WTC11 (cell line): Measurements from ENCODE around the gene DDX20. TPM values are rescaled to one million over a fixed set of nuclear protein-coding genes. Genes with fewer than 3 reads are reported as not detected.

Experiments
- ATAC-seq: fragments of 200-7000 bp; cut with Tn5 transposase; 2 replicates; pipeline ENCODE4 v1.10.0; 2021; ENCODE audit warnings: mild to moderate bottlenecking, moderate library complexity
- CTCF ChIA-PET: fragments of 300-600 bp; sonication (Branson Sonifier 250); formaldehyde crosslinking; loops from one replicate; lab custom pipeline; 2021; ENCODE audit warnings: antibody characterized with exemption; lab: Charles Lee
- POLR2A ChIA-PET: fragments of 350-600 bp; sonication (Branson Sonifier 250); formaldehyde crosslinking; loops from one replicate; lab custom pipeline; 2021; ENCODE audit warnings: antibody characterized with exemption; lab: Charles Lee
- DNase-seq: peaks from one replicate; pipeline ENCODE4 v3.0.0; 2021; ENCODE audit warnings: low spot score
- H3K27ac Mint-ChIP-seq: 2 replicates; pipeline ENCODE4 v1.8.0; 2021; ENCODE audit warnings: mixed read lengths
- H3K27me3 Mint-ChIP-seq: 2 replicates; pipeline ENCODE4 v1.8.0; 2021; ENCODE audit warnings: low read depth, mild to moderate bottlenecking, moderate library complexity, mixed read lengths
- H3K36me3 Mint-ChIP-seq: 2 replicates; pipeline ENCODE4 v1.8.0; 2021; ENCODE audit warnings: mixed read lengths
- H3K4me1 Mint-ChIP-seq: 2 replicates; pipeline ENCODE4 v1.8.0; 2022; ENCODE audit warnings: mixed read lengths
- H3K4me3 Mint-ChIP-seq: 2 replicates; pipeline ENCODE4 v1.8.0; 2021; ENCODE audit warnings: mild to moderate bottlenecking, moderate library complexity, mixed read lengths
- H3K9me3 Mint-ChIP-seq: 2 replicates; pipeline ENCODE4 v1.8.0; 2021; ENCODE audit warnings: mixed read lengths
- CTCF ChIP-seq: fragments of 200-600 bp; IDR thresholded peaks from 2 replicates; pipeline ENCODE4 v1.8.0; 2022; ENCODE audit warnings: antibody characterized with exemption
- E2F5 ChIP-seq: sonication (generic); formaldehyde crosslinking; IDR thresholded peaks from 2 replicates; pipeline ENCODE4 v1.8.1; 2022; ENCODE audit warnings: mild to moderate bottlenecking, moderate library complexity, missing genetic modification reagents
- ESRRA ChIP-seq: sonication (generic); formaldehyde crosslinking; IDR thresholded peaks from 2 replicates; pipeline ENCODE4 v1.8.1; 2022; ENCODE audit warnings: mild to moderate bottlenecking, missing genetic modification reagents, borderline replicate concordance
- HMGA2 ChIP-seq: fragments of 250-450 bp; sonication (Bioruptor Pico); IDR thresholded peaks from 2 replicates; pipeline ENCODE4 v1.4.0; 2021; ENCODE audit warnings: mild to moderate bottlenecking, moderate library complexity
- JAZF1 ChIP-seq: fragments of 250-450 bp; sonication (Bioruptor Pico); IDR thresholded peaks from 2 replicates; pipeline ENCODE4 v1.9.0; 2021; ENCODE audit warnings: moderate library complexity, mild to moderate bottlenecking, inconsistent platforms
- MAX ChIP-seq: sonication (generic); formaldehyde crosslinking; IDR thresholded peaks from 2 replicates; pipeline ENCODE4 v1.8.0; 2022; ENCODE audit warnings: mild to moderate bottlenecking, missing genetic modification reagents
- MXD4 ChIP-seq: fragments of 250-450 bp; sonication (Bioruptor Pico); IDR thresholded peaks from 2 replicates; pipeline ENCODE4 v1.8.0; 2021; ENCODE audit warnings: mild to moderate bottlenecking, moderate library complexity, borderline replicate concordance
- NFYB ChIP-seq: sonication (generic); formaldehyde crosslinking; conservative IDR thresholded peaks from 2 replicates; pipeline ENCODE4 v1.8.0; 2022; ENCODE audit warnings: low read depth, missing genetic modification reagents
- NR1H2 ChIP-seq: sonication (generic); formaldehyde crosslinking; IDR thresholded peaks from 2 replicates; pipeline ENCODE4 v1.9.0; 2021; ENCODE audit warnings: mild to moderate bottlenecking, moderate library complexity, missing genetic modification reagents
- NR2C2 ChIP-seq: sonication (generic); formaldehyde crosslinking; IDR thresholded peaks from 2 replicates; pipeline ENCODE4 v1.8.0; 2022; ENCODE audit warnings: mild to moderate bottlenecking, missing genetic modification reagents
- RELA ChIP-seq: sonication (generic); formaldehyde crosslinking; IDR thresholded peaks from 2 replicates; pipeline ENCODE4 v1.8.1; 2022; ENCODE audit warnings: missing genetic modification reagents, mild to moderate bottlenecking, borderline replicate concordance
- RORB ChIP-seq: fragments of 250-450 bp; sonication (Bioruptor Pico); IDR thresholded peaks from 2 replicates; pipeline ENCODE4 v1.9.0; 2021; ENCODE audit warnings: mild to moderate bottlenecking
- SMAD3 ChIP-seq: sonication (generic); formaldehyde crosslinking; IDR thresholded peaks from 2 replicates; pipeline ENCODE4 v1.8.0; 2022; ENCODE audit warnings: missing genetic modification reagents, mild to moderate bottlenecking, borderline replicate concordance
- USF1 ChIP-seq: sonication (generic); formaldehyde crosslinking; IDR thresholded peaks from 2 replicates; pipeline ENCODE4 v1.8.0; 2022; ENCODE audit warnings: mild to moderate bottlenecking, missing genetic modification reagents
- USF2 ChIP-seq: sonication (generic); formaldehyde crosslinking; IDR thresholded peaks from 2 replicates; pipeline ENCODE4 v1.8.1; 2023; ENCODE audit warnings: mild to moderate bottlenecking, missing genetic modification reagents, moderate library complexity
- ZMAT4 ChIP-seq: fragments of 250-450 bp; sonication (Bioruptor Pico); IDR thresholded peaks from 2 replicates; pipeline ENCODE4 v1.9.0; 2021; ENCODE audit warnings: mild to moderate bottlenecking
- ZNF317 ChIP-seq: sonication (generic); formaldehyde crosslinking; IDR thresholded peaks from 2 replicates; pipeline ENCODE4 v1.8.1; 2023; ENCODE audit warnings: low read depth, mild to moderate bottlenecking, moderate library complexity, missing genetic modification reagents, borderline replicate concordance
- ZNF396 ChIP-seq: fragments of 250-450 bp; sonication (Bioruptor Pico); IDR thresholded peaks from 2 replicates; pipeline ENCODE4 v1.8.0; 2021; ENCODE audit warnings: mild to moderate bottlenecking, moderate library complexity, borderline replicate concordance
- ZNF423 ChIP-seq: fragments of 250-450 bp; sonication (Bioruptor Pico); IDR thresholded peaks from 2 replicates; pipeline ENCODE4 v2.1.2; 2022; ENCODE audit warnings: mild to moderate bottlenecking, moderate library complexity
- ZSCAN18 ChIP-seq: fragments of 250-450 bp; sonication (Bioruptor Pico); IDR thresholded peaks from 2 replicates; pipeline ENCODE4 v2.1.2; 2022; ENCODE audit warnings: mild to moderate bottlenecking, moderate library complexity
- total RNA-seq: library from RNA; stranded (reverse); gene quantifications from 3 replicates; pipeline ENCODE4 v1.2.3, GENCODE V29; 2021

DDX20 gene
- total RNA-seq, 1 experiment from 2014 or later = 19.3 TPM

GRCh38 chr1:111723871-111724270 lies 31.8 kb upstream of the DDX20 start:
- Mint-ChIP-seq H3K9me3 (no peaks in the 10 kb centered on the region), H3K27me3 (no peaks in the 10 kb centered on the region), H3K27ac (0 out of 2 replicates have a peak overlapping the region, but pooled peaks have one; percentile 25), H3K36me3 (peaks cover 11% of the 10 kb centered on the region; the same call in 1 of the 2 replicates), H3K4me1 (peaks cover 62% of the 10 kb centered on the region), H3K4me3 (no peak overlapping the region)
- POLR2A ChIA-PET = no interaction called here
- no peak for DNase-seq
- CTCF ChIA-PET = interaction anchor here (1.0 kb wide), 1 partner anchor 9 kb away, joined by 3 read pairs; no protein-coding TSS in a partner anchor
- ATAC-seq = no peak
- TF ChIP-seq USF2 (CRISPR knock-in tag) (no peak), MXD4 (CRISPR knock-in tag) (no peak)
- TF ChIP-seq, all 79 proteins: peak for 0

- H3K4me1 Mint-ChIP-seq = peaks cover 64% of the 10 kb centered on the region
- ATAC-seq (peak; percentile 16), DNase-seq (no peak)
- H3K27me3 Mint-ChIP-seq = no peaks in the 10 kb centered on the region
- no peak overlapping the region for H3K4me3 Mint-ChIP-seq
- no peaks in the 10 kb centered on the region for H3K9me3 Mint-ChIP-seq
- CTCF ChIA-PET = interaction anchor here (0.6 to 2.7 kb wide), 7 partner anchors 9 to 243 kb away, joined by 3 to 14 read pairs (median 4); partner anchors contain the start of gene INKA2
- 0 out of 2 replicates have a peak, but pooled peaks have one; percentile 33 for TF ChIP-seq ESRRA (CRISPR knock-in tag)
- no peak for TF ChIP-seq ZNF423 (CRISPR knock-in tag)
- TF ChIP-seq USF1 = peak; percentile 52; the same call in 1 of the 2 replicates
- peak; percentile 55 for TF ChIP-seq USF2 (CRISPR knock-in tag)
- TF ChIP-seq, all 79 proteins: peak for 3
- Mint-ChIP-seq H3K36me3 (peaks cover 11% of the 10 kb centered on the region; the same call in 1 of the 2 replicates), H3K27ac (no peak overlapping the region)
- POLR2A ChIA-PET = interaction anchor here (1.6 kb wide), 1 partner anchor 13 kb away, joined by 3 read pairs; no protein-coding TSS in a partner anchor
Measured at GRCh38 chr1:111725192-111725591, 30.5 kb upstream of the DDX20 start.

GRCh38 chr1:111727056-111727455 lies 28.6 kb upstream of the DDX20 start:
- CTCF ChIA-PET = interaction anchor here (1.7 kb wide), 1 partner anchor 20 kb away, joined by 4 read pairs; no protein-coding TSS in a partner anchor
- peaks cover 11% of the 10 kb centered on the region; the same call in 1 of the 2 replicates for H3K36me3 Mint-ChIP-seq
- no peaks in the 10 kb centered on the region for H3K9me3 Mint-ChIP-seq
- H3K27me3 Mint-ChIP-seq = no peaks in the 10 kb centered on the region
- POLR2A ChIA-PET = interaction anchor here (0.6 kb wide), 1 partner anchor 10 kb away, joined by 4 read pairs; no protein-coding TSS in a partner anchor
- no peak overlapping the region for H3K4me3 Mint-ChIP-seq
- peaks cover 52% of the 10 kb centered on the region for H3K4me1 Mint-ChIP-seq
- ATAC-seq = no peak
- TF ChIP-seq JAZF1 (CRISPR knock-in tag) = no peak
- no peak for TF ChIP-seq RELA (CRISPR knock-in tag)
- no peak for TF ChIP-seq ZSCAN18 (CRISPR knock-in tag)
- TF ChIP-seq ZMAT4 (CRISPR knock-in tag) = no peak
- TF ChIP-seq ZNF317 (CRISPR knock-in tag) = no peak
- no peak for TF ChIP-seq MAX (CRISPR knock-in tag)
- no peak for TF ChIP-seq ZNF396 (CRISPR knock-in tag)
- no peak for TF ChIP-seq RORB (CRISPR knock-in tag)
- TF ChIP-seq E2F5 (CRISPR knock-in tag) = no peak
- TF ChIP-seq SMAD3 (CRISPR knock-in tag) = no peak
- TF ChIP-seq NR1H2 (CRISPR knock-in tag) = no peak
- no peak for TF ChIP-seq NR2C2
- TF ChIP-seq NFYB (CRISPR knock-in tag) = no peak
- no peak for TF ChIP-seq CTCF
- no peak for TF ChIP-seq HMGA2 (CRISPR knock-in tag)
- TF ChIP-seq, all 79 proteins: peak for 0
- no peak overlapping the region for H3K27ac Mint-ChIP-seq
- DNase-seq = no peak
